ENCODE measurements around the gene NFE2L3.

GRCh38 chr7:26112203-26112740 lies 39.7 kb upstream of the NFE2L3 start:
- TF ChIP-seq CTCF (IDR thresholded peaks at IDR 0.05; ENCODE audit: low read depth, low read length) (no peak), EZH2phosphoT487 (IDR thresholded peaks at IDR 0.05; ENCODE audit: low read depth) (no peak)

Data from OCI-LY3 (cell line).